ENCODE data around the gene LIG1.

LIG1 gene

GRCh38 chr19:48069435-48069834 is 100.7 kb downstream of the LIG1 start:
- no peak for DNase-seq
